ENCODE data around the gene FARSA. TPM values are rescaled to one million over a fixed set of nuclear protein-coding genes. Genes with fewer than 3 reads are reported as not detected.
"Not testable (repeated sequence)": the region's sequence is repeated elsewhere in the genome, so short reads cannot be mapped to it uniquely, and the experiment has no call there.

The FARSA gene
- polyA plus RNA-seq, 1 experiment, result 33.6 TPM

DNA sequence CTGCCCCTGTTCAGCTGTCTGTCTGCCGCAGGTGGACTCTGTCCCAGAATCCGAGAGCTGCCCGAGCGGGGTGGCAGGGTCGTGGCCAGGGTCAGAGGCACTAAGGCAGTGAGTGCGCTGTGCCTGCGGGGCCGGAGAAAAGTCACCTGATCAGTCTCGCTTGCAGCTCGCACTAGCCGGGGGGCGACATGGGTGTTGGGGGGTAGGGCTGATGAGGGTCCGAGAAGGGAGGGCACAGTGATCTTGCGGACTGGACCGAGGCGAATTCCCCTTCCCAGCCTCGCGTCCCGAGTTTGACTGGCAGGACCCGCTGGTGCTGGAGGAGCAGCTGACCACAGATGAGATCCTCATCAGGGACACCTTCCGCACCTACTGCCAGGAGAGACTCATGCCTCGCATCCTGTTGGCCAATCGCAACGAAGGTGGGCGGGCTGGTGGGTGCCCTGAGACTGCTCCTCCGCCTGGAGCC lies 41.9 kb downstream of the FARSA start:
- H3K4me3 ChIP-seq (ENCODE audit: low read depth, low read length), result peak overlapping the region; percentile 98
- CTCF ChIA-PET, result interaction anchor here (0.9 to 1.4 kb wide), 3 partner anchors 44 to 134 kb away, joined by 3 to 6 read pairs (median 3); no protein-coding TSS in a partner anchor

DNA sequence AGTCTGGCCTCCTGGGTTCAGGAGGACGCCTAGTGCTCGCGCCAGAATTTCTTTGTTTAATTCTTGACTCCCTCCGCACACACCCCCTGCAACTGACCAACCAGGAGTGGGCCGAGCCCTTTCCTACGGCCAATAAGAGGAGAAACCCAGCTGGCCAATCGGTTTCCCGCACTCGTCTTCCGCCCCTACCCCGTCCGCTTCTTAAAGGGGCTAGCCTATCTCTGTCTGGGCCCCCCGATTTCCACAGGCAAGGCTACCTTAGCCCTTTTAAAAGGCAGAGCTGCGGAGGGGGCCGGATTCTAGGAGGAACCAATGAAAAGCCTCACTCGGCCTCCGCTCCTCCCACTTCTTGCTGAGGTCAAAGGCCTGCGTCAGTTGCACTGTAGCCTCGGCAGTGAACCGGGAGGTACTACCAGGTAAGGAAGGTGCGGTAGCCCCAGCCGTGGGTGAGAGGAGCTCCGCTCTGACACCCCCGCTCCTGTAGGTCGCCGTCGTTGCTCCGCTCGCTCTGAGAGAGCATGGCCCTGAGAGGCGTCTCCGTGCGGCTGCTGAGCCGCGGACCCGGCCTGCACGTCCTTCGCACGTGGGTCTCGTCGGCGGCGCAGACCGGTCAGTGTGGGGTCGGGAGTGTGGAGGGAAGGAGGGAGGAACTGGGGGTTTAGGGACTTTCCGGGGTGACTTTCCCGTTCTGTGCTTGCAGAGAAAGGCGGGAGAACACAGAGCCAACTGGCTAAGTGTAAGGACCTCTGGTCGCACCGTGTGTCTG lies 42.5 kb downstream of the FARSA start, which contains the start of gene GCDH:
Gene GCDH, plus strand, starts transcription at position 374 of the 766 bp plus-strand sequence. Its CDS starts 145 bp downstream, at position 519.
- Histone ChIP-seq H3K36me3 (ENCODE audit: control insufficient read depth, insufficient read depth, low read length) (peaks cover 1% of the 10 kb centered on the region; the same call in 1 of the 2 replicates), H3K4me3 (ENCODE audit: low read depth, low read length) (peak within 1 kb of the TSS; percentile 98), H3K27me3 (ENCODE audit: control insufficient read depth, insufficient read depth, low read length) (peaks cover 3% of the 10 kb centered on the region)
- ChIA-PET CTCF (interaction anchor here (0.9 to 1.4 kb wide), 4 partner anchors 43 to 133 kb away, joined by 3 to 6 read pairs (median 3); no protein-coding TSS in a partner anchor), POLR2A (interaction anchor here (0.6 to 0.7 kb wide), 3 partner anchors 43 to 112 kb away, joined by 3 read pairs; partner anchors contain the start of genes FARSA and RAD23A)
- TF ChIP-seq, protein P1, sequence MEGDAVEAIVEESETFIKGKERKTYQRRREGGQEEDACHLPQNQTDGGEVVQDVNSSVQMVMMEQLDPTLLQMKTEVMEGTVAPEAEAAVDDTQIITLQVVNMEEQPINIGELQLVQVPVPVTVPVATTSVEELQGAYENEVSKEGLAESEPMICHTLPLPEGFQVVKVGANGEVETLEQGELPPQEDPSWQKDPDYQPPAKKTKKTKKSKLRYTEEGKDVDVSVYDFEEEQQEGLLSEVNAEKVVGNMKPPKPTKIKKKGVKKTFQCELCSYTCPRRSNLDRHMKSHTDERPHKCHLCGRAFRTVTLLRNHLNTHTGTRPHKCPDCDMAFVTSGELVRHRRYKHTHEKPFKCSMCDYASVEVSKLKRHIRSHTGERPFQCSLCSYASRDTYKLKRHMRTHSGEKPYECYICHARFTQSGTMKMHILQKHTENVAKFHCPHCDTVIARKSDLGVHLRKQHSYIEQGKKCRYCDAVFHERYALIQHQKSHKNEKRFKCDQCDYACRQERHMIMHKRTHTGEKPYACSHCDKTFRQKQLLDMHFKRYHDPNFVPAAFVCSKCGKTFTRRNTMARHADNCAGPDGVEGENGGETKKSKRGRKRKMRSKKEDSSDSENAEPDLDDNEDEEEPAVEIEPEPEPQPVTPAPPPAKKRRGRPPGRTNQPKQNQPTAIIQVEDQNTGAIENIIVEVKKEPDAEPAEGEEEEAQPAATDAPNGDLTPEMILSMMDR (IDR thresholded peaks at IDR 0.05; ENCODE audit: insufficient read depth, low read depth, low read length), result 0 out of 2 replicates have a peak, but pooled peaks have one; percentile 7
- peak; percentile 95 for DNase-seq (ENCODE audit: low read depth)

More for the DNA sequence above, 41.9 kb downstream of the FARSA start:
- POLR2A ChIA-PET, result interaction anchor here (0.7 kb wide), 1 partner anchor 113 kb away, joined by 3 read pairs; no protein-coding TSS in a partner anchor
- DNase-seq (ENCODE audit: low read depth), result no peak
- TF ChIP-seq, protein P1 (IDR thresholded peaks at IDR 0.05; ENCODE audit: insufficient read depth, low read depth, low read length), result no peak
- Histone ChIP-seq H3K27me3 (ENCODE audit: control insufficient read depth, insufficient read depth, low read length) (peaks cover 3% of the 10 kb centered on the region; the same call in 1 of the 2 replicates), H3K36me3 (ENCODE audit: control insufficient read depth, insufficient read depth, low read length) (peaks cover 4% of the 10 kb centered on the region)

DNA sequence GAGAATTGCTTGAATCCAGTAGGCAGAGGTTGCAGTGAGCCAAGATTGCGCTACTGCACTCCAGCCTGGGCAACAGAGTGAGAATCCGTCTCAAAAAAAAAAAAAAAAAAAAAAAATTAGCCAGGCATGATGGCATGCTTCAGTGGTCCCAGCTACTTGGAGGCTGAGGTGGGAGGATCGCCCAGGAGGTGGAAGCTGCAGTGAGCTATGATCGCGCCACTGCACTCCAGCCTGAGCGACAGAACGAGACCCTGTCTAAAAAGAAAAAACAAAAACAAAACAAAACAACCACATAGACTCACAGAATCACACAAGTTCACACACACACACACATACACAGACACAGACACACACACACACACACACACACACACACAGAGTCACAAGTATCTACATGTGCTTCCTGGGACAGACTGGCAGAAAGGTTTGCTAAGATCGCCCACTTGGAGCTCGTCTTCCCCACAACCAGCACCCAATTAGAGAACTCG lies 43.2 kb downstream of the FARSA start:
- POLR2A ChIA-PET; H3K36me3 ChIP-seq (ENCODE audit: control insufficient read depth, insufficient read depth, low read length); H3K27me3 ChIP-seq (ENCODE audit: control insufficient read depth, insufficient read depth, low read length); DNase-seq (ENCODE audit: low read depth): not testable (repeated sequence)
- H3K4me3 ChIP-seq (ENCODE audit: low read depth, low read length), result peak overlapping the region; percentile 4; the same call in 1 of the 2 replicates
- CTCF ChIA-PET, result interaction anchor here (1.0 to 1.4 kb wide), 3 partner anchors 75 to 132 kb away, joined by 3 to 6 read pairs (median 3); no protein-coding TSS in a partner anchor

DNA sequence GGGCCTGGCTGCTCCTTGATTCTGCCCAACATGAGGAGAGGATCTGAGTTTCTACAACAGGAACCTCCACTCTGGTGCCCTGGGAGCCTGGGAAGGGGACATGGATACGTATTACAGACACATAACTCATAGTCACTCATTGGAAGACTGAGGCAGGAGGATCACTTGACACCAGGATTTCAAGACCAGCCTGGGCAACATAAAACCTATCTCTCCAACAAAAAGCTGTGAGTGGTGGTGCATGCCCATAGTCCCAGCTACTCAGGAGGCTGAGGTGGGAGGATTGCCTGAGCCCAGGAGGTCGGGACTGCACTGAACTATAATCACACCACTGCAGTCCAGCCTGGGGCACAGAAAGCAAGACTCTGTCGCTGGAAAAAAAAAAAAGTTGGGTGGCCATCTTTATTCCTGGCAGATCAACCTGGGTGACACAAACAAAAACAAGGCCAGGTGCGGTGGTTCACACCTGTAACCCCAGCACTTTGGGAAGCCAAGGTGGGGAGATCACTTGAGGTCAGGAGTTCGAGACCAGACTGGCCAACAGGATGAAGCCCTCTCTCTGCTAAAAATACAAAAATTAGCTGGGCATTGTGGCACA lies 45.4 kb downstream of the FARSA start:
- CTCF ChIA-PET, result no interaction called here
- no peak for DNase-seq (ENCODE audit: low read depth)
- Histone ChIP-seq H3K36me3 (ENCODE audit: control insufficient read depth, insufficient read depth, low read length) (no peaks in the 10 kb centered on the region), H3K27me3 (ENCODE audit: control insufficient read depth, insufficient read depth, low read length) (peaks cover 7% of the 10 kb centered on the region), H3K4me3 (ENCODE audit: low read depth, low read length) (no peak overlapping the region)
- TF ChIP-seq, protein P1 (IDR thresholded peaks at IDR 0.05; ENCODE audit: insufficient read depth, low read depth, low read length), result no peak
- POLR2A ChIA-PET, result no interaction called here

DNA sequence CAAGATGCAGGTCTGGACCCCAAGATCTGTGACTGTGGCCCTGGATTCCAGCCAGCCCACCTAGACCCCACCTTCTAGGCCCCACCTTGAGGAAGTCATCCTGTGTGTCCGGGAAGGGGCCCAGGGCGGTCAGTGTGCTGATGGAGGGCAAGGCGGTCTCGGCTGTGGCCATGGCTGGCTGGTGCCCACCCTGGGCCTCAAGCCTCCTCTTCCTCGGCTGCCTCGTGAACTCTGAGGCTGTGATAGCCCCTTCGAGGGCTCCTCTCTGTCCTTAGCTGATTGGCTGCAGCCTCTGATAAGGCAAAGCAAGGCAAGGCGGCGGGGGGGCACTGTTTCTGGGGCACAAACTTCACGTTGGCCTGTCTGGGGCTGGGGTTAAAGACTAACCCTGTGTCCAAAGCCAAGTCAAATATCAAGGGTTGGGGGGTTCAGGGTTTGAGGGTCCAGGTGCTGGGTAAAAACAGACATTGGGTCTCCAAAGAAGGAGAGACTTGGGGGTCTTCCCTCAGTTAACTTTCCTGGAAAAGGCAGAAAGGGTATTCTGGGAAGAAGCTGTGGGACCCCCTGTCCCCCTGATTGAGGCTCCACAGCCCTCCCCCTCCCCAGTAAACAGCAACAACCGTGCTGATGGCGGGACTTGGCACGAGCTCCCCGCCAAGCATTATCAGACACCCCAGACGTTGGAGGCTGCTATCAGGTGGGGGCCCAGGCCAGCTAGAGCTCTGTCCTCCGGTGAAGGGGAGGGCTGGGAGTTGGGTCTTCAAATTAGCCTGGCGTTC lies 46.4 kb downstream of the FARSA start, which contains the start of gene KLF1:
Gene KLF1, minus strand, starts transcription at position 233 of the 779 bp plus-strand sequence. Its CDS starts 61 bp downstream, at position 172.
- Histone ChIP-seq H3K36me3 (ENCODE audit: control insufficient read depth, insufficient read depth, low read length) (no peaks in the 10 kb centered on the region), H3K27me3 (ENCODE audit: control insufficient read depth, insufficient read depth, low read length) (peaks cover 7% of the 10 kb centered on the region), H3K4me3 (ENCODE audit: low read depth, low read length) (no peak within 1 kb of the TSS)
- DNase-seq (ENCODE audit: low read depth), result no peak
- ChIA-PET POLR2A (no interaction called here), CTCF (no interaction called here)
- TF ChIP-seq, protein P1 (IDR thresholded peaks at IDR 0.05; ENCODE audit: insufficient read depth, low read depth, low read length), result no peak

All from BJ (cell line).